ENCODE data around the gene FBXO38.

Gene FBXO38

DNA sequence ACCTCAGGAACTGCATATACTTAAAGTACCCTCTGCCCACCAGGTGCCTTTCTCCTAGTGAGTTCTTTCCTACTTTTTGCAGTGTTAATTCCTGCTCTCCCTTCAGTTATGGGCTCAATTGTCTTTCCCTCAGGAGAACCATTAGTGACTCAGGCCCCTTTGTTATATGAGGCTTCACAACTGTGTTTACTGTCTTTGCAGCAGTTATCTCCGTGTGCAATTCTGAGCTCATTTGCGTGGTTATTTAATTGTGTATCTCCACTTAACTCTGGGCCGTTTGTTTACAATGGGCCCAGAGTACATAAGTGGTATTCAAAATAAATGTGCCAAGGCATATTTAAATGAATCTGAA lies 9.6 kb downstream of the FBXO38 start:
- TF ChIP-seq CTCF (IDR thresholded peaks at IDR 0.05; ENCODE audit: borderline replicate concordance, insufficient read depth, low read depth, low read length), result no peak
- no peak overlapping the region for H3K4me3 ChIP-seq (ENCODE audit: low read depth, low read length)

GRCh38 chr5:148394587-148395019 lies 10.8 kb downstream of the FBXO38 start:
- TF ChIP-seq CTCF (IDR thresholded peaks at IDR 0.05; ENCODE audit: borderline replicate concordance, insufficient read depth, low read depth, low read length), result no peak

GRCh38 chr5:148395031-148395430 lies 11.3 kb downstream of the FBXO38 start:
- H3K4me3 ChIP-seq (ENCODE audit: low read depth, low read length), result no peak overlapping the region
- no peak for TF ChIP-seq CTCF (IDR thresholded peaks at IDR 0.05; ENCODE audit: borderline replicate concordance, insufficient read depth, low read depth, low read length)

More at GRCh38 chr5:148394587-148395019, 10.8 kb downstream of the FBXO38 start:
- H3K4me3 ChIP-seq (ENCODE audit: low read depth, low read length), result no peak overlapping the region

DNA sequence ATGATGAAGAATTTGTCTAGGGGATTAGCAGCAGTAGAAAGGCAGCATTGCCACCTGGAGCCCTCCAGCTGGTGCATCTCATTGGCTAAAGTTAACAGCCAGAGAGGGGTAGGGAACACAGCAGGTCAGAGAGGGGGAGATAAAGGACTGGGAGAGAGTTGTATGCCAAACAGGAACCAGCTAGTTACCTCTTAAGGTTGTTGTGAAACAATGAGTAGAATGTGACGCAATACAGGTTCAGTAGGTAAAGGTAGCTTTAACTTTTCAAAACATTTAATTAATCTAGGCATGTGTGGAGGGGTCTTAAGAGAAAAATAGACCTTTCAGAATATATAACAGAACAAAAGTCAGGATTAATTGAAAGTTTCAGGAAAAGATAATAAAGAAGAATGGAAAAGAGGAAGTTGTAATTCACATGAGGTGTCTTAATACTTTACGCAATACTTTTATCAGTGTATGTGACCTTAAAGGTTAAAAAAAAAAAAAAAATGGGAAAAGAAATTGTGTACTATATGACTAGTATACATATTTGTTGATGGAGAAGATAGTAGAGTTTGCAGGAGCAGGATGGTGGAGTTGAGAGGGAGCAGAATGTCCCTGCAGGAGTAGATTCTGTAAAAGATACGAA lies 14.3 kb downstream of the FBXO38 start:
- H3K4me3 ChIP-seq (ENCODE audit: low read depth, low read length), result no peak overlapping the region
- no peak for TF ChIP-seq CTCF (IDR thresholded peaks at IDR 0.05; ENCODE audit: borderline replicate concordance, insufficient read depth, low read depth, low read length)

- no peak for TF ChIP-seq CTCF (IDR thresholded peaks at IDR 0.05; ENCODE audit: borderline replicate concordance, insufficient read depth, low read depth, low read length)
- H3K4me3 ChIP-seq (ENCODE audit: low read depth, low read length), result no peak overlapping the region
Measured at GRCh38 chr5:148398698-148399121, 15.0 kb downstream of the FBXO38 start.

DNA sequence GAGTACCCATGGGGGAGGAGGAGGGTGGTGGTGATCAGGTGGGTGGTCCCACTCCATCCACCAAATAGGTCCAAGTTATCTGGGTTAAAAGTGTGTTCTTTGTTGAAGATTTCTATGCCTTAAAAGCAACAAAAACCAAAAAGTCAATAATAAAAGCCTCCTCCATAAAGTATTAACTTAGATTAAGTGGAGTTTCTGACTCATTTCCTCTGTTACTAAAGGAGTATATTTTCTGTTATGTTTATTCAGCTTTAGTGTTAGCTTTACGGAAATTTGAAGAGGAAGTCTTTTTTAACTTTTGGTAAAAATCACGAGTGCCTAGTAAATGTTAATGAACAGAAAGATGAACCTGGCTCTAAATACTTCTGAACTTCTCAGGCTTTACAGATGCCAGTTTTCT lies 17.8 kb downstream of the FBXO38 start:
- no peak overlapping the region for H3K4me3 ChIP-seq (ENCODE audit: low read depth, low read length)
- TF ChIP-seq CTCF (IDR thresholded peaks at IDR 0.05; ENCODE audit: borderline replicate concordance, insufficient read depth, low read depth, low read length), result no peak

DNA sequence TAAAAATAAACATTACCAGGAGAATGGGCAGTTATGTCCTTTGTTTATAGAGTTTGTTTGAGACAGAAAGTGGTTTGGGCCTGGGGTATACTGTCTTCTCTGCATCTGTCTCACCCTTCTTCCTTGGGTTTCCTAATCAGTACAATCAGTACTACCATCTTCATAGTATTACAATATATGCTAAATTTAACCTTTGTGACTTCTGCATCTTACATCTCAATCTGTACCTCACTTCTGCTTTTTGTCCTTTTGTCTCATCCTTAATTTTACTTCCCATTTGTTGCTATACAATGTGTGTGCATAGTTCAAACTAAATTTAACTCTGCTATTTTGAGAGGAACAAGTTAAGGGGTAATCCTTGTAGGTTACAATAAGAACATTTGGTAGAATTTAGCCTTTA lies 19.6 kb downstream of the FBXO38 start:
- TF ChIP-seq CTCF (IDR thresholded peaks at IDR 0.05; ENCODE audit: borderline replicate concordance, insufficient read depth, low read depth, low read length), result no peak
- H3K4me3 ChIP-seq (ENCODE audit: low read depth, low read length), result no peak overlapping the region

Data from GM12875 (cell line).